ENCODE measurements around the gene LRWD1.
"Not testable (repeated sequence)": the region's sequence is repeated elsewhere in the genome, so short reads cannot be mapped to it uniquely, and the experiment has no call there.

Gene LRWD1

DNA sequence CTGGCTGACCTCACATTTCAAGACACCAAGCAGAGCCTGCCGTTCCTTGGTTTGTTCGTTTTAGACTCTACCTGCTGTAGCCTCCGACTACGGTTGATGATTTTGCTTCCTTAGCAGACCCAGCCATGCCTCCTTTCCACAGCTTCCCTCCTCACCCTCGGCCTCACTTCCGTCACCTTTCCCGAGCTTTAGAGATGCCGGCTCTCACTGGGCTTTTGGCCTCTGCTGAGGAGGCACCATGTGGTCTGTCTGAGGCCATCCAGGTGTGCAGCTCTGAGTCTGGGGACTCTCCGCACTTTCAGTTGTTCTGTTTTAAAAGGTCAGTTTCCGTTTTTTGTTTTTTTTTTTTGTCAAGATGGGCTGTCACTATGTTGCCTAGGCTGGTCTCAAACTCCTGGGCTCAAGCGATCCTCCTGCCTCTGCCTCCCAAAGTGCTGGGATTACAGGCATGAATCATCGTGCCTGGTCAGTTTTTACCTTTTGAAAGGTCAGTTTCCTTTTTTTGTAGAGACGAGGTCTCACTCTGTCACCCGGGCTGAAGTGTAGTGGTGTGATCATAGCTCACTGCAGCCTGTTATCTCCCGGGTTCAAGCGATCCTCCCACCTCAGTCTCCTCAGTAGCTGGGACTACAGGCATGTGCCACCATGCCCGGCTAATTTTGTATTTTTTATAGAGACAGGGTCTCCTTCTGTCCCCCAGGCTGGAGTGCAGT lies 19.7 kb upstream of the LRWD1 start:
- no peak for DNase-seq

DNA sequence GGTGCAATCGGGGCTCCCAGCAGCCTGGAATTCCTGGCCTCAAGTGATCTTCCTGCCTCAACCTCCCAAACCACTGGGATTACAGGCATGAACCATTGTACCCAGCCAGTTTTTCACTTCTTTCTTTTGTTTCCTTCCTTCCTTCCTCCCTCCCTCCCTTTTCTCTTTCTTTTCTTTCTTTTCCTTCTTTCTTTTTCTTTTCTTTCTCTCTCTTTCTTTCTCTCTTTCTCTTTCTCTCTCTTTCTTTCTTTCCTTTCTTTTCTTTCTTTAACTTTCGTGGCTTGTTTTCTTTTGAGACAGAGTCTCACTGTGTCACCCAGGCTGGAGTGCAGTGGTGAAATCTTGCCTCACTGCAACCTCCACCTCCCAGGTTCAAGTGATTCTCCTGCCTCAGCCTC lies 19.1 kb upstream of the LRWD1 start:
- no peak for DNase-seq

DNA sequence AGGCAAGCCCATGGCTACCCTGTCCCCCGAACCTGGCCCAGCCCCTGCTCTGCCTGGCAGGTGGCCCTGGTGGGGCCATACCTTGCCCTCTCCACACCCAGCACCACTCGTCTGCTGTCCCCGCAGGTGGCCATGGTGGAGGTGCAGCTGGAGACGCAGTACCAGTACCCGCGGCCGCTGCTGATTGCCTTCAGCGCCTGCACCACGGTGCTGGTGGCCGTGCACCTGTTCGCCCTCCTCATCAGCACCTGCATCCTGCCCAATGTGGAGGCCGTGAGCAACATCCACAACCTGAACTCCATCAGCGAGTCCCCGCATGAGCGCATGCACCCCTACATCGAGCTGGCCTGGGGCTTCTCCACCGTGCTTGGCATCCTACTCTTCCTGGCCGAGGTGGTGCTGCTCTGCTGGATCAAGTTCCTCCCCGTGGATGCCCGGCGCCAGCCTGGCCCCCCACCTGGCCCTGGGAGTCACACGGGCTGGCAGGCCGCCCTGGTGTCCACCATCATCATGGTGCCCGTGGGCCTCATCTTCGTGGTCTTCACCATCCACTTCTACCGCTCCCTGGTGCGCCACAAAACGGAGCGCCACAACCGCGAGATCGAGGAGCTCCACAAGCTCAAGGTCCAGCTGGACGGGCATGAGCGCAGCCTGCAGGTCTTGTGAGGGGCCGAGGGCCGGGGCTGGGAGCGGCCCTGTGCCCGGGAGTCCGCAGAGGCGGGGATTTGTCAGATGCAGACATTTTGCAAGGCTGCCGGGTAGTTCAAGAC lies 18.2 kb upstream of the LRWD1 start:
- no peak for DNase-seq

DNA sequence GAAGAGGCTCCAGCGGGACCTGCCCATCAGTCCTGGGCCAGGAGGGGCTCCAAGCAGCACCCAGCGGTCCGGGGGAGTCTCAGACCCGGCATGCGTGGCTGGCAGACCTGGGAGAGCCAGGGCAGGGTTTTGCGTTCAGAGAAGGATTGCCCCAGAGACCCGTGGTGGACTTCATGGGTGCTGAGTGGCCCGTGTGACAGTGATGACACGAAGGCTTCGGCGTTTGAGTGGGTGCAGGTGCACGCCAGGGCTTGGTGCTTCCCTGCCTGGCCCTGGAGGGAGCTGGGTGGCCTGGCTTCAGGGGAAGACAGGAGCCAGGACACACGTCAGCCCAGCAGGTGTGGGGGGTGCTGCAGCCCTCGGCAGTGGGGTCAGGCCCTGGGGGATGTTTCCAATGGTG lies 17.5 kb upstream of the LRWD1 start:
- DNase-seq, result no peak

DNA sequence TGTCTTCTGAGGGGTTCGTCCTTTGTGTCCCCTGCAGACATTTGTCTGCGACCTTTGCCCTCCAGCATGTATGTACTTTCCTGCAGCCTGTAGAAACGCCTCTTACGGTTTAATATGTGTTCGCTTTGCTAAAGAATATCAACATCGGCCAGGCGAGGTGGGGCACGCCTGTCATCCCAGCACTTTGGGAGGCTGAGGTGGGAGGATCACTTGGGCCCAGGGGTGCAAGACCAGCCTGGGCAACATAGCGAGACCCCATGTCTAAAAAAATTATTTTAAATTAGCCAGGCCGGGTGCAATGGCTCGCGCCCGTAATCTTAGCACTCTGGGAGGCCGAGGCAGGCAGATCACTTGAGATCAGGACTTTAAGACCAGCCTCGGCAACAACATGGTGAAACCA lies 15.6 kb upstream of the LRWD1 start:
- DNase-seq, result no peak

DNA sequence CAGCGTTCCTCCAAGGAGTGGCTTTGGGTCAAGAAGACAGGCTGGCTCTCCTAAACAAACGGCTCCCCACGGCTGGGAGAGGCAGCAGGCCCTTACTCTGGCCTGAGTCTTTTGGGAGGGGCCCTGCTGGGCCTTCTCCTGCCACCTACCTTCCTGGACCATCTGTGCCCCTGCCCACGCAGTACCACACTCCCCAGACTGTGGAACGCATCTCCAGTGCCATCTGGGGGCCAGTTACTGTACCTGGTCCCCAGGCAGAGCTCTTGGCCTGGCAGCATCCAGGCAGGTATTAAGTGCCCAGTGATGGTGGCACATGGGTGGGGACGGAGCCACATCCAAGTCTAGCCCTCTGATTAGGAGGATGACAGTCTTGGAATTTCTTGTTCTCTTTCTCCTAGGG lies 14.5 kb upstream of the LRWD1 start:
- no peak for DNase-seq

DNA sequence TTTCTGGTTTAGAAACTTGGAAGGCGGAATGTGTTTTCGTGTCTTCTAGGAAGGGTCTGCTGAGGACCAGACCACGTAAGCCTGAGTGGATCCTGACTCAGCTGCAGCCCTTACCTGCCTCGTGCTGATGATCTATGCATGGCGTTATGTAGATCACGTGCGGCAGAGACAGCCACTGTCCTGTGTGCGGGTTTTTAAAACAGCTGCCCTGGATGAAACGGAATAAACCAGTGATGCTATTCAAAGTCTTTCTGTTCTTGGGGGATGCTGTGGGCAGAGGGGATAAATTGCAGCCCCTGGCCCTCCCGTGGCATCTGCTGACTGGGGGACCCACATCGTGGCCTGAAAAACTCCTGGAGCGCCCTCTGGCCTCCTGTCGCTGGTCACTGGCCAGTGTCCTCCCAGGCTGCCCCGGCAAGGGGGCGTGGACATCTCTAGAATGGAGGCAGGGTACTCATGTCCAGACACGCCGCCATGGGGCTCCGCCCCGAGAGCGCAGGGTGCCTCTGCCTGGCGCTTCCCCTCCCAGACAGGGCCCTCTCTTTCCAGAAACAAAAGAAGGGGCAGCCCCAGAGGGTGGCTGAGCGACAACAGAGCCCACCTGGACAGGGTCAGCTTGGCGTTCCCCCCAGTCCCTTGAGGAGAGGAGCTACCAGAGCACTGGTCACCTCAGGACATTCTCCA lies 13.3 kb upstream of the LRWD1 start:
- peak; percentile 60 for DNase-seq

DNA sequence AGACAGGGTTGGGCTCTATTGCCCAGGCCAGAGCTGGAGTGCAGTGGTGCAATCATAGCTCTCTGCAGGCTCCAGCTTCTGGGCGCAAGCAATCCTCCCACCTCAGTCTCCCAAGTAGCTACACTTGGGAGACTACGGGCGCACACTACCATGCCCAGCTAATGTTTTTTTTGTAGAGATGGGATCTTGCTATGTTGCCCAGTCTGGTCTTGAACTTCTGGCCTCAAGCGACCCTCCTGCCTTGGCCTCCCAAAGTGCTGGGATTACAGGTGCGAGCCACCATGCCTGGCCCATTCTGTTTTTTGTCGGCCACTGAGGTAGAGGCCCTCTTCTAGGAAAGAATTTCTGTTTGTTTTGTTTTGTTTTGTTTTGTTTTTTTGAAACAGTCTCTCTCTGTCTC lies 12.3 kb upstream of the LRWD1 start:
- DNase-seq, result no peak

DNA sequence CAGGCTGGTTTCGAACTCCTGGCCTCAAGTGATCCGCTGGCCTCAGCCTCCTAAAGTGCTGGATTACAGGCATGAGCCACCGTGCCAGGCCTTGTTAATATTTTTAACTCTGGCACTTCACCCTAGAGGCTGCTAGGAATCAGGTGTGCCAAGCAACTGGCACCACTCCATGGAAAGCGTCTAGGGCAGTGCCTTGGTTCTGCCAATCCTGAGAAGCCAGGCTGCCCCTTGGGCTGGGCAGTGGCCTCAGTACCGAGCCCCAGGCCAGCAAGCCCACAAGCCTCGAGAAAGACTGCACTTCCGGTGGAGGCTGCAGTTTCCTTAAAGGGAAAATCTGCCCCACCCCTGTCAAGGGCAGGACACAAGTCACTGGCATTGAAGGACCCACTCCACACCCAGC lies 11.5 kb upstream of the LRWD1 start:
- DNase-seq, result no peak

DNA sequence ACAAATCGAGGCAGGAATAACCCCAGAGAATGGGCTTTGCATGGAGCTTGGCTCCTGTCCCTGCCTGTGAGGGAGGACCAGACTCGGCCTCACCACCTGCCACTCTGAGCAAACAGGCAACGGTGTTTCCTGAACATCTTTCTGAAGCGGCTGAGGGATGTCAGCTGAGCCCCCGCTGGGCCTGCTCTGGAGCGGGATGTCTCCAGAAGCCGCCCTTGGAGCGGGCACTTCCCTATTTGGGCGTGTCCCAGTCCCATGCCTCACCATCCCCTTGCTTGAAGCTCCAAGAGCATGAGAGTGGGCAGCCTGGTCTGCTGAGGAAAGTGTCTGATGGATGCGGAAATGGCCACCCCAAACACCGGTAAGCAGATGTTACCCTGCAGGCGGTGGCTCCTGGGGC lies 10.3 kb upstream of the LRWD1 start:
- DNase-seq, result no peak

DNA sequence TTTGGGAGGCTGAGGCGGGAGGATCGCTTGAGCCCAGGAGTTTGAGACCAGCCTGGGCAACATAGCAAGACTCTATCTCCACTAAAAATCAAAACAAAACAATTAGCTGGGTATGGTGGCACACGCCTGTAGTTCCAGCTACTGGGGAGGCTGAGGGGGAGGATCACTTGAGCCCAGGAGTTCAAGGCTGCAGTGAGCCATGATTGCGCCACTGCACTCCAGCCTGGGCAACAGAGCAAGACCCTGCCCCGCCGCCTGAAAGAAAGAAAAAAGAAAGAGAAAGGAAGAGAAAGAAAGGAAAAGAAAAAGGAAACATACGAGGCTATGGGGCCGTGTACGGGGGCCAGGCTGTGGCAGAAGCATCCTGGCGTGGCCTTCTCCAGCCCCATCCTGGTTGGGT lies 9.9 kb upstream of the LRWD1 start:
- not testable (repeated sequence) for DNase-seq

DNA sequence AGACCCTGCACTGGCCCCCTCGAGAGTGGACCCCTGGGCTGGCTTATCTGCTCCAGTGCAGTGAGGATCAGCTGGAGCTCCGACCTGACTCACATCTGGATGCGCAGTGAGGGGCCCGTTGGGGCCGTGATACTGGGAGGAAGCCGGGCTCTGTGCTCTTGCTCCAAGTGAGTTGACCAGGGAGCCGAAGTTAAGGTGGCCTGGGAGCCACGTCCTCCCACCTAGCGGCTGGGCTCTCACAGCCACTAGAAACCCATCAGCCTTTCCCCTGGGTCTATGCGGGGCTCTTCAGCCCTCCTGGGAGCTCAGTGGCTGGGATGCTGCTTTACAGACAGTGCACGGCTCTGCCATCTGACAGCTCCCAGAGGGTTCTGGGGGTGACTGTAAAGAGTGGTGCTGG lies 9.2 kb upstream of the LRWD1 start:
- no peak for DNase-seq

DNA sequence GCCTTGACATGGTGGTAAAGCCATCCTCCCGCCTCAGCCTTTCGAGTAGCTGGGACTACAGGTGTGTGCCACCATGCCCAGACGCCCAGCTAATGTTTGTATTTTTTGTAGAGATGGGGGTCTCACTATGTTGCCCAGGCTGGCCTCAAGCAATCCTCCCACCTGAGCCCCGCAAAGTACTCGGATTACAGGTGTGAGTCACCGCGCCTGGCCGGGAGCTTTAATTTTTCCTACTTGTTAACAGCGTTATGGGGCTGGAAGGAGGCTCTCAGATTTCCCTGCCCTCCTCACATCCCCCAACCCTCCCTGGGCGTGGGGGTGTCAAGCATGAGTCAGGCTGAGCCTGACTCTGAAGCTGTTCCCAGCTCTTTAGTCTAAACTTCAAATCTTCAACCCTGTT lies 8.5 kb upstream of the LRWD1 start:
- DNase-seq, result no peak

DNA sequence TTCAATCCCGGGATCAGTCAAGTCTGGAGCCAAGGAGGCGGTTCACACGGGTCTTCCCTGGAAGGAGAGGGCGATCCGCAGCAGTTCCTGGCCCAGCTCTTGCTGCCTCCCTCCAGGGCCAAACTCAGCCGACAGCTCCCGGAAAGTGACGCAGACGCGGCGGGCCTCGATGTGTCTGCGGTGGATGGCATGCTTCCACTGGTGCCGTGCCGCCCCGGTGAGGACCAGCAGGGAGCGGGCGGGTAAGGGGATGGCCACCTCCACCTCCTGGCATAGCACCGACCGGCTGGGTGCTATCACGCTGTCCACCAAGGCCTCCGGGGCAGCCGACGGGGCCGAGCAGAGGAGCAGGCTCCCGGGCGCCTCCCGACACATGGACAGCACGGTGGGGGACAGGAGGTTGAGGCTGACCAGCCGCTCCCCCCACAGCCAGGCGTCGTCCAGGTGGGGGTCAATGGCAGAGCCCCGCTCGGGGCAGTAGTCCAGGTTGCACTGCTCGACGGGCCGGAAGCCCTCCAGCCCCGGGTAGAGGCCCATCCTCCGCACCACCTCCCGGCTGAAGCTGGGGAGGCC lies 7.3 kb upstream of the LRWD1 start:
- no peak for DNase-seq

DNA sequence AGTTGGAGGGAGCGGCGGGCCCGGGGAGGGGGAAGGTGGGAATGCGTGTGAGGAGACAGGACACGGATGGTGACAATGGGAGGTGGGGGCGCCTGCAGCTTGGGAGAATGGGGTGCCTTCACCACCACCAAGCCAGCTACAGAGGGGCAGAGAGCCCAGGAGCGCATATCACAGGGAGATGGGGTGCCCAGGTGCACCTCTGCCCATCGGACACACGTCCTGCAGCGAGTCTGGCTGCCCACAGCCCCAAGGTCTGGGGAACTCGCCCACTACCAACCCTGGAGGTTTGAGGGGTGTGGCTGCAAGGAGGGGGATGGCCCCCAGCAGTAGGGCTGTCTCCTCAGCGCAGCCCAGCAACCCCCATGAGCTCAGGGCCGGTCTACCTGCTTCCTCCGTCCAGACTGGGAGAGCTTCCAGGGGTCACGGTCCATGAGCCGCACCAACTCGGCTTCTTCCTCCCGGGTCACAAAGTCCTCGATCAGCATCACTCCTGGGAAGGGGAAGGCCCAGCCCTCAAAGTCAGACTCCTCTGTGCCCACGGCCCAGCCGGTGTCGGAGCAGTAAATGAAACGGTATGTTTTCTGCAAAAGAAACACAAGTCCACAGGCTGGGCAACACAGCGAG lies 5.5 kb upstream of the LRWD1 start:
- DNase-seq, result no peak

DNA sequence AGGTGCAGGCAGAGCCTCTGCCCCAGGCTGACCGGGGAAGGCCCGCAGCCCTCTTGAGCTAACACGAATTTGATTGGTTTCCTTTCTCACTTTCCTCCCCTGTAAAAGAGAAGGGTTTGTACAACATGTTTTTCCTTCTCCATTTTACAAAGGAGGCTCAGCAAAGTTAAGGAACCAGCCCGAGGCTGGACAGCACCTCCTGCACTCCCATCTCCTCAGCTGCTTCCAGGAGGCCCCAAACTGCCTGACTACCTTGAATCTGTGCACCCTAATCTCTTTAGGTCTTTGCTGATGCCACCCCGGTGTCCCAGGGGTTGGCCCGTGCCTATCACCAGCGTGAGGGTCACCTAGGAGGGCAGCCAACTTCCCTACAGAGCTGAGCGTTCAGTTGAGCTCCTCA lies 4.3 kb upstream of the LRWD1 start:
- DNase-seq, result no peak

DNA sequence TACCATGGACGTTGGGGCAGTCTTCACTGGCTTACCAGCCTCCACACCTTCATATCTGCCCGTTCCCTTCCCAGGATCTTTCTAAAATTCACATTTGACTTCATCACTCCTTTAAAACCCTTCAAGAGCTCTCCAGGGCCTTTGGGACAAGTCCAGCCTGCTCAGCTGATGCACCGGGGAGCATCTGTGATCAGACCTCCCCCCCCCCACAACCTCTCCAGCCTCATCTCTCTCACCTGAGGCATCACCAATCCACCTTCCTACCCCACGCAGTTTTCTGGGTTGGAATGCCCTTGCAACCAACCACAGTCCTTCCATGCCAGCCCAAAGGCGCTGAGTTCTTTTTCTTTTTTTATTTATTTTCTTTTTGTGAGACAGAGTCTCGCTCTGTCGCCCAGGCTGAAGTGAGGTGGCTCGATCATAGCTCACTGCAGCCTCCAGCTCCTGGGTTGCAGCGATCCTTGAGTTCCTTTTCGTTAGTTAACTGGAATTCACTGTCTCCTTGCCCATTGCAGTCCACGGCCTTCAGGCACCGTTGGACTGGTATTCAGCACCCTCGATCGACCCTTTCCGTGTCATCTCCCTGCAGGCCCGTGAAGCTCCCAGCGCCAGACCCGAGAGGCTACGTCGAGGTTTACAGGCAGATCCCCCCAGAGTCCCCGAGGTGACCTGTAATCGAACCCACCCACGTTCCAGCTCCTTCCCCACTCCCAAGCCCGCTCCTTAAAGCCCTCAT lies 775 bp upstream of the LRWD1 start:
- DNase-seq, result no peak

DNA sequence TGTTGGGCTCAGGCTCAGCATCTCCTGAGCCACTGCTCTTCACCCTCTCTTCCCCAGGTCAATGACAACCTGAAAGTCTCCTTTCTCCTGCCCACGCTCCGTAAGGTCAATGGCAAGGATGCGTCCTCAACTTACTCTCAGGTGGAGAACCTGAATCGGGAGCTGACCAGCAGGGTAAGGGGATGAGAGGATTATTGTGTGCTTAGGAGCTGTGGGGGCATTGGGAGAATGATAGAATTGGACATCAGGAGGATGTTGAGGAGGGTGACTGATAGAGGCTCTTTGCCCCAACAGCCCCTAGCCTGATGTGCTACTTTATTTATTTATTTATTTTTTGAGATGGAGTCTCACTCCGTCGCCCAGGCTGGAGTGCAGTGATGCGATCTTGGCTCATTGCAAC lies 1.3 kb downstream of the LRWD1 start:
- DNase-seq, result no peak

DNA sequence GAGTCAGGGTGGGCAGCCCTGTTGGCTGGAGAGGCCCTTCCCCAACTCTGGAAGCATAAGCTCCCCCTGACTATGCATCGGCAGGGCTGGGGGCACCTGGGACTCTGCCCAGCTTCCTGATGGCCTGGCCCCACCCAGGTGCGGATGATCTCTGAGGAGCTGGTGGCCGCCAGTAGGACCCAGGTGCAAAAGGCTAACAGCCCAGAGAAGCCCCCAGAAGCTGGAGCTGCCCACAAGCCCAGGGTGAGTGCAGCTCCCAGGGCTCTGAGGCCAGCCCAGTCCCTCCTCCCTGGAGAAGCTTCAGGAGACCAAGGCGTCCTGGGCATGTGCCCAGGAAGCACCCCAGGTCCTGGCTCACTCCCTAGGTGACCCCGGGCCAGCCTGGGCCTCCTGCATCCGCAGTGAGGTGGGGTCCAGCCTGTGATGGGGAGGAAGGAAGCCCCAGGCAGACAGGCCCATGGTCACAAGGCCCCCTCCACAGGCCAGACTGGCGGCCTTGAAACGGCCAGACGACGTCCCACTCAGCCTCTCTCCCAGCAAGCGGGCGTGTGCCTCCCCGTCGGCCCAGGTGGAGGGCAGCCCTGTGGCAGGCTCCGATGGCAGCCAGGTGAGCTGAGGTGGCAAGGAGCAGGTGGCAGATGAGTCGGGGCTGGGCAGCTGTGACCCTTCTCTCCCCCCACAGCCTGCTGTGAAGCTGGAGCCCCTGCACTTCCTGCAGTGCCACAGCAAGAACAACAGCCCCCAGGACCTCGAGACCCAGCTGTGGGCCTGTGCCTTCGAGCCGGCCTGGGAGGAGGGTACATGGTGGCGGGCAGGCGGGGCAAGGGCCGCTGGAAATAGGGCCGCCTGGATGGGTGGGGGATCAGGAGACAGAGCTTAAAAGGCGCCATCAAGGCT lies 3.0 kb downstream of the LRWD1 start:
- DNase-seq, result no peak

DNA sequence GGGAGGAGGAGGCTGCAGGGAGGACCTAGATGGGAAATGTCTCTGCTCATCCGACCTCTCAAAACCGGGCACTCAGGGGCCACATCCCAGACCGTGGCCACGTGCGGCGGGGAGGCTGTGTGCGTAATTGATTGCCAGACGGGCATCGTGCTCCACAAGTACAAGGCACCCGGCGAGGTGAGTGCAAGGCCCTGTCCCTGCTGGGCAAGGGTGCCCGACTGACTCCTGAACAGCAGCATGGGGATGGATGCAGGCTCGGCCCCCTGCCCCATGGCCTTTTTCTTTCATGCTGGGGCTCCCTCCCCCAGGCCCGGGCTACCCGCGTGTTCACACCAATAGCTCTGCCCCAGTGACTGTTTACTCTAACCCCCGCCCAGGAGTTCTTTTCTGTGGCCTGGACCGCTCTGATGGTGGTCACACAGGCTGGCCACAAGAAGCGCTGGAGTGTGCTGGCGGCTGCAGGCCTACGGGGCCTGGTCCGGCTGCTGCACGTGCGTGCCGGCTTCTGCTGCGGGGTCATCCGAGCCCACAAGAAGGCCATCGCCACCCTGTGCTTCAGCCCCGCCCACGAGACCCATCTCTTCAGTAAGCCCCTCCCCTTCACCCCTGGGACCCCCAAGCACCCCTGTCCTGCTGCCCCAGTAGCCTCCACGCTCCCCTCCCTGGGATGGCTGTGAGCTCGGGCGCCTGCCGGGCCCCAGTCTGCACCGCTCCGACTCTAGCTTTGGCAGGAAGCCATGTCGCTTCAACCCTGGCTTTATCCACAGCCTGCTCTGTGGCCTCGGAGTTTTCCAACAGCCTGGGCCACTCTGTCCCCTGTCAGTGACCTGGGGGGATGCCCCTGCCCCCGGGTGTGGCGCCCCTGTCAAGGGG lies 3.9 kb downstream of the LRWD1 start:
- no peak for DNase-seq

All from NCI-H526 treated with DMSO at 0.1 percent for 48 hours (cell line).